Liver (tissue), 9 donors: ENCODE measurements around the gene IL12RB2. TPM values are rescaled to one million over a fixed set of nuclear protein-coding genes. Genes with fewer than 3 reads are reported as not detected.

Source experiments
- DNase-seq: peaks from one replicate; pipeline ENCODE4 v3.0.0-alpha.2; 2017; ENCODE audit warnings: low spot score
- H3K27ac ChIP-seq, 2 donors: one replicate each; pipeline ENCODE4 v1.7.0; 2013; ENCODE audit warnings: inconsistent platforms in 2 of 2, low read length in 2 of 2, control low read depth in 1 of 2, low read depth in 1 of 2, mild to moderate bottlenecking in 1 of 2
- H3K27me3 ChIP-seq, 4 donors: one replicate each; pipeline versions ENCODE4 v1.6.1 to v1.7.0; 2013; ENCODE audit warnings: low read length in 3 of 4, inconsistent platforms in 1 of 4, mild to moderate bottlenecking in 1 of 4, moderate library complexity in 1 of 4; ENCODE audit not compliant: control insufficient read depth in 4 of 4, insufficient read depth in 4 of 4
- H3K36me3 ChIP-seq, 4 donors: one replicate each; pipeline versions ENCODE4 v1.6.1 to v1.7.0; 2013; ENCODE audit warnings: low read length in 3 of 4, mild to moderate bottlenecking in 3 of 4, low read depth in 1 of 4, moderate library complexity in 1 of 4; ENCODE audit not compliant: control insufficient read depth in 4 of 4, insufficient read depth in 3 of 4
- H3K4me1 ChIP-seq, 4 donors: one replicate each; pipeline versions ENCODE4 v1.6.1 to v1.7.0; 2013; ENCODE audit warnings: low read length in 3 of 4, mild to moderate bottlenecking in 3 of 4, moderate library complexity in 1 of 4; ENCODE audit not compliant: control insufficient read depth in 4 of 4, insufficient read depth in 4 of 4
- H3K4me3 ChIP-seq, 3 donors: one replicate each; pipeline versions ENCODE4 v1.6.1 to v1.7.0; 2013; ENCODE audit warnings: low read length in 3 of 3, control low read depth in 1 of 3, low read depth in 1 of 3, mild to moderate bottlenecking in 1 of 3
- H3K9ac ChIP-seq, 2 donors: one replicate each; pipeline ENCODE4 v1.7.0; 2013; ENCODE audit warnings: low read length in 2 of 2, mild to moderate bottlenecking in 2 of 2, moderate library complexity in 2 of 2, control low read depth in 1 of 2, low read depth in 1 of 2
- H3K9me3 ChIP-seq, 4 donors: one replicate each; pipeline versions ENCODE4 v1.6.1 to v1.7.0; 2013; ENCODE audit warnings: low read length in 3 of 4; ENCODE audit not compliant: control insufficient read depth in 4 of 4
- ATF3 ChIP-seq: IDR thresholded peaks from 2 replicates; pipeline ENCODE4 v1.6.1; 2016; ENCODE audit warnings: antibody characterized with exemption
- EGR1 ChIP-seq, 2 donors: IDR thresholded peaks; 2 replicates each; pipeline ENCODE4 v1.6.1; 2016 to 2018; ENCODE audit warnings: antibody characterized with exemption in 2 of 2, low read depth in 2 of 2
- FOXA1 ChIP-seq: IDR thresholded peaks from 2 replicates; pipeline ENCODE4 v1.6.1; 2016; ENCODE audit warnings: antibody characterized with exemption
- FOXA2 ChIP-seq: IDR thresholded peaks from 2 replicates; pipeline ENCODE4 v1.6.1; 2016; ENCODE audit warnings: antibody characterized with exemption
- GABPA ChIP-seq, 2 donors: IDR thresholded peaks in 1 of 2; conservative IDR thresholded peaks in 1 of 2; 2 replicates each; pipeline ENCODE4 v1.6.1; 2016; ENCODE audit warnings: antibody characterized with exemption in 2 of 2, mild to moderate bottlenecking in 1 of 2, moderate library complexity in 1 of 2
- HNF4A ChIP-seq, 2 donors: conservative IDR thresholded peaks; 2 replicates each; pipeline ENCODE4 v1.6.1; 2016; ENCODE audit warnings: antibody characterized with exemption in 2 of 2, mild to moderate bottlenecking in 2 of 2
- HNF4G ChIP-seq: IDR thresholded peaks from 2 replicates; pipeline ENCODE4 v1.6.1; 2016; ENCODE audit warnings: antibody characterized with exemption
- JUND ChIP-seq, 2 donors: IDR thresholded peaks; 2 replicates each; pipeline ENCODE4 v1.6.1; 2016; ENCODE audit warnings: antibody characterized with exemption in 2 of 2
- NR2F2 ChIP-seq: IDR thresholded peaks from 2 replicates; pipeline ENCODE4 v1.6.1; 2016; ENCODE audit warnings: antibody characterized with exemption
- RAD21 ChIP-seq, 2 donors: IDR thresholded peaks; 2 replicates each; pipeline ENCODE4 v1.6.1; 2016; ENCODE audit warnings: antibody characterized with exemption in 2 of 2, mild to moderate bottlenecking in 2 of 2
- REST ChIP-seq: IDR thresholded peaks from 2 replicates; pipeline ENCODE4 v1.6.1; 2016; ENCODE audit warnings: antibody characterized with exemption, mild to moderate bottlenecking
- RXRA ChIP-seq, 2 donors: IDR thresholded peaks; 2 replicates each; pipeline ENCODE4 v1.6.1; 2017 to 2018; ENCODE audit warnings: antibody characterized with exemption in 2 of 2, mild to moderate bottlenecking in 1 of 2
- SP1 ChIP-seq: IDR thresholded peaks from 2 replicates; pipeline ENCODE4 v1.6.1; 2018; ENCODE audit warnings: antibody characterized with exemption, mild to moderate bottlenecking
- TAF1 ChIP-seq: conservative IDR thresholded peaks from 2 replicates; pipeline ENCODE4 v1.6.1; 2016; ENCODE audit warnings: antibody characterized with exemption, mild to moderate bottlenecking
- YY1 ChIP-seq: IDR thresholded peaks from 2 replicates; pipeline ENCODE4 v1.6.1; 2016; ENCODE audit warnings: antibody characterized with exemption, mild to moderate bottlenecking
- WGBS: extraction: QIAGEN DNeasy Blood & Tissue Kit; methylation state at CpG from one replicate; pipeline ENCODE4 v1.1.7; 2013; 5-methylcytosine and 5-hydroxymethylcytosine counted together
- polyA plus RNA-seq, 2 donors: library from polyadenylated mRNA; stranded (reverse) in 1 of 2; unstranded in 1 of 2; fragments of 200-250 nt in 1 of 2; fragments of >200 nt in 1 of 2; fragmentation: Nextera tagmentation in 1 of 2; extraction: Ambion mirVana in 1 of 2; gene quantifications; one replicate each; pipeline versions ENCODE4 v1.2.1 to v1.2.3, GENCODE V29; 2013 to 2015
- total RNA-seq, 2 donors: library from RNA; depleted of rRNA; stranded (reverse); fragments of >200 nt; gene quantifications; one replicate each; pipeline ENCODE4 v1.2.3, GENCODE V29; 2014
- TF ChIP-seq, protein P1 (sequence below): IDR thresholded peaks from 2 replicates; pipeline ENCODE4 v1.6.1; 2016; ENCODE audit warnings: antibody characterized with exemption
- TF ChIP-seq, protein P2 (sequence below): IDR thresholded peaks from 2 replicates; pipeline ENCODE4 v1.6.1; 2016; ENCODE audit warnings: antibody characterized with exemption
- TF ChIP-seq, protein P3 (sequence below): fragments of 150-350 bp; IDR thresholded peaks from 2 replicates; pipeline ENCODE4 v1.5.1; 2017; ENCODE audit warnings: improper control_type of control experiment, low read depth, low read length; ENCODE audit not compliant: missing input control
- donor health status: healthy.
- donor health status: healthy.
- donor health status: healthy.
- donor health status: healthy.
- donor health status: healthy.

Gene IL12RB2
- total and polyA plus RNA-seq, 4 donors, result 0.06 to 1.3 (median 0.58) TPM

- TF ChIP-seq TAF1 (no peak), GABPA (IDR thresholded peaks at IDR 0.05 in 1 of 2, conservative IDR thresholded peaks at IDR 0.05 in 1 of 2) (no peak), EGR1 (IDR thresholded peaks at IDR 0.05; ENCODE audit: low read depth in 2 of 2) (no peak), FOXA2 (no peak), RXRA (IDR thresholded peaks at IDR 0.05) (no peak)
- TF ChIP-seq, protein P1, sequence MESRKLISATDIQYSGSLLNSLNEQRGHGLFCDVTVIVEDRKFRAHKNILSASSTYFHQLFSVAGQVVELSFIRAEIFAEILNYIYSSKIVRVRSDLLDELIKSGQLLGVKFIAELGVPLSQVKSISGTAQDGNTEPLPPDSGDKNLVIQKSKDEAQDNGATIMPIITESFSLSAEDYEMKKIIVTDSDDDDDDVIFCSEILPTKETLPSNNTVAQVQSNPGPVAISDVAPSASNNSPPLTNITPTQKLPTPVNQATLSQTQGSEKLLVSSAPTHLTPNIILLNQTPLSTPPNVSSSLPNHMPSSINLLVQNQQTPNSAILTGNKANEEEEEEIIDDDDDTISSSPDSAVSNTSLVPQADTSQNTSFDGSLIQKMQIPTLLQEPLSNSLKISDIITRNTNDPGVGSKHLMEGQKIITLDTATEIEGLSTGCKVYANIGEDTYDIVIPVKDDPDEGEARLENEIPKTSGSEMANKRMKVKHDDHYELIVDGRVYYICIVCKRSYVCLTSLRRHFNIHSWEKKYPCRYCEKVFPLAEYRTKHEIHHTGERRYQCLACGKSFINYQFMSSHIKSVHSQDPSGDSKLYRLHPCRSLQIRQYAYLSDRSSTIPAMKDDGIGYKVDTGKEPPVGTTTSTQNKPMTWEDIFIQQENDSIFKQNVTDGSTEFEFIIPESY, result no peak
- no peaks in the 10 kb centered on the region for H3K9me3 ChIP-seq
- H3K4me1 ChIP-seq, result peaks cover 0 to 17% (median under 1%) of the 10 kb centered on the region in 4 donors
- no peak overlapping the region for H3K27ac ChIP-seq
- DNase-seq, result no peak
- WGBS, result 92% methylated on average over 1 of the region's 1 CpG
- no peaks in the 10 kb centered on the region for H3K27me3 ChIP-seq
- H3K9ac ChIP-seq, result no peak overlapping the region
- no peak overlapping the region for H3K4me3 ChIP-seq
- H3K36me3 ChIP-seq, result no peaks in the 10 kb centered on the region
Observed at GRCh38 chr1:67432745-67433144, 125.1 kb downstream of the IL12RB2 start.

- H3K9ac ChIP-seq, result no peak overlapping the region
- DNase-seq, result no peak
- H3K4me1 ChIP-seq, result peaks cover 0 to 9% (median 0%) of the 10 kb centered on the region in 4 donors
- H3K27me3 ChIP-seq, result no peaks in the 10 kb centered on the region
- WGBS, result 82% methylated on average over 2 of the region's 2 CpGs
- no peak overlapping the region for H3K4me3 ChIP-seq
- no peaks in the 10 kb centered on the region for H3K36me3 ChIP-seq
- H3K9me3 ChIP-seq, result no peaks in the 10 kb centered on the region
- no peak overlapping the region for H3K27ac ChIP-seq
- TF ChIP-seq HNF4A (conservative IDR thresholded peaks at IDR 0.05), result no peak
- no peak for TF ChIP-seq ATF3
- TF ChIP-seq REST, result no peak
- TF ChIP-seq FOXA2, result no peak
- TF ChIP-seq SP1, result no peak
- no peak for TF ChIP-seq RAD21 (IDR thresholded peaks at IDR 0.05)
- no peak for TF ChIP-seq GABPA (IDR thresholded peaks at IDR 0.05 in 1 of 2, conservative IDR thresholded peaks at IDR 0.05 in 1 of 2)
- no peak for TF ChIP-seq RXRA (IDR thresholded peaks at IDR 0.05)
- TF ChIP-seq JUND (IDR thresholded peaks at IDR 0.05), result no peak
- TF ChIP-seq, protein P2, sequence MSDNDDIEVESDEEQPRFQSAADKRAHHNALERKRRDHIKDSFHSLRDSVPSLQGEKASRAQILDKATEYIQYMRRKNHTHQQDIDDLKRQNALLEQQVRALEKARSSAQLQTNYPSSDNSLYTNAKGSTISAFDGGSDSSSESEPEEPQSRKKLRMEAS, result no peak
- TF ChIP-seq, protein P3, sequence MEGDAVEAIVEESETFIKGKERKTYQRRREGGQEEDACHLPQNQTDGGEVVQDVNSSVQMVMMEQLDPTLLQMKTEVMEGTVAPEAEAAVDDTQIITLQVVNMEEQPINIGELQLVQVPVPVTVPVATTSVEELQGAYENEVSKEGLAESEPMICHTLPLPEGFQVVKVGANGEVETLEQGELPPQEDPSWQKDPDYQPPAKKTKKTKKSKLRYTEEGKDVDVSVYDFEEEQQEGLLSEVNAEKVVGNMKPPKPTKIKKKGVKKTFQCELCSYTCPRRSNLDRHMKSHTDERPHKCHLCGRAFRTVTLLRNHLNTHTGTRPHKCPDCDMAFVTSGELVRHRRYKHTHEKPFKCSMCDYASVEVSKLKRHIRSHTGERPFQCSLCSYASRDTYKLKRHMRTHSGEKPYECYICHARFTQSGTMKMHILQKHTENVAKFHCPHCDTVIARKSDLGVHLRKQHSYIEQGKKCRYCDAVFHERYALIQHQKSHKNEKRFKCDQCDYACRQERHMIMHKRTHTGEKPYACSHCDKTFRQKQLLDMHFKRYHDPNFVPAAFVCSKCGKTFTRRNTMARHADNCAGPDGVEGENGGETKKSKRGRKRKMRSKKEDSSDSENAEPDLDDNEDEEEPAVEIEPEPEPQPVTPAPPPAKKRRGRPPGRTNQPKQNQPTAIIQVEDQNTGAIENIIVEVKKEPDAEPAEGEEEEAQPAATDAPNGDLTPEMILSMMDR, result no peak
- TF ChIP-seq FOXA1, result no peak
- no peak for TF ChIP-seq HNF4G
- TF ChIP-seq, protein P1, result no peak
- TF ChIP-seq NR2F2, result no peak
- TF ChIP-seq TAF1, result no peak
- no peak for TF ChIP-seq EGR1 (IDR thresholded peaks at IDR 0.05; ENCODE audit: low read depth in 2 of 2)
- no peak for TF ChIP-seq YY1
Observed at GRCh38 chr1:67433837-67434236, 126.2 kb downstream of the IL12RB2 start.
